A549 (cell line): Measurements from ENCODE around the gene PRAC1.

Experiments used
- POLR2A ChIP-seq: IDR thresholded peaks from 2 replicates; pipeline ENCODE4 v1.6.1; 2012; ENCODE audit warnings: mild to moderate bottlenecking, low read length
- TF ChIP-seq, protein P1 (sequence below): IDR thresholded peaks from 2 replicates; pipeline ENCODE4 v1.6.1; 2012
- TF ChIP-seq, protein P2 (sequence below): fragments of >200 bp; sonication (Bioruptor Twin); formaldehyde crosslinking; IDR thresholded peaks from 3 replicates; pipeline ENCODE4 v1.5.1; 2016

DNA sequence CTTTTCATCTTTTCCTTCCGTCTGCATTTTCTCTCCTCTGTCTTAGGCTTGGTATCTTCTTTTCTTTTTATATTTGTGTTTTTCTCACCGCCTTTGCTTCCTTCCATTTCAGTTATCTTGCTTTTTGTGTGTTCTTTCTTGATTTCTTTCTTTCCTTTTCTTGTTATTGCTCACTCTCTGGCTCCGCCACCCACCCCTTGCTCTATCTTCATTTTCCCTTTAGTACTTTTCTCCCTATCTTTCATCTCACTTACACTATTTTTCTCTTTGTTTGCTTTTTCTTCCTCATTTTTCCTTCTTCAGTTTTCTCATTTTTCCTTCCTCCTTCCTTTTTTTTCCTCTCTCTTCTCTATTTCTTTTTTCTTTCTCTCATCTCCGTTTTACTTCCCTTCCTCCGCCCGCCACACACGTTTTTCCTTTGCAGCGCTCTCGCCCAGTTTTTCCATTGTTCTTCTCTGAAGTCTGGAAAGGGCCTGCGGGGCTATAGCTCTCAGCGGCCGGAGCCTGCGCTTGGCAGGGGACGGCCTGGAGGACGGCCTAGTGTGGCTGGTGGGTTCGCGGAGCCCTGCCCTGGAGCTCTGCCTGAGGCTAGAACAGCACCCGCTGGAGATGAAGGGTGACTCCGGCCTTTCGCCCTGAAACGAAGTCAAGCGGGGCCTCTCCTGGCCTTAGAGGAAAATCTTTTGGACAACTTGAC, 11.5 kb upstream of the PRAC1 start:
- TF ChIP-seq, protein P1, sequence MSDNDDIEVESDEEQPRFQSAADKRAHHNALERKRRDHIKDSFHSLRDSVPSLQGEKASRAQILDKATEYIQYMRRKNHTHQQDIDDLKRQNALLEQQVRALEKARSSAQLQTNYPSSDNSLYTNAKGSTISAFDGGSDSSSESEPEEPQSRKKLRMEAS: no peak
- TF ChIP-seq, protein P2, sequence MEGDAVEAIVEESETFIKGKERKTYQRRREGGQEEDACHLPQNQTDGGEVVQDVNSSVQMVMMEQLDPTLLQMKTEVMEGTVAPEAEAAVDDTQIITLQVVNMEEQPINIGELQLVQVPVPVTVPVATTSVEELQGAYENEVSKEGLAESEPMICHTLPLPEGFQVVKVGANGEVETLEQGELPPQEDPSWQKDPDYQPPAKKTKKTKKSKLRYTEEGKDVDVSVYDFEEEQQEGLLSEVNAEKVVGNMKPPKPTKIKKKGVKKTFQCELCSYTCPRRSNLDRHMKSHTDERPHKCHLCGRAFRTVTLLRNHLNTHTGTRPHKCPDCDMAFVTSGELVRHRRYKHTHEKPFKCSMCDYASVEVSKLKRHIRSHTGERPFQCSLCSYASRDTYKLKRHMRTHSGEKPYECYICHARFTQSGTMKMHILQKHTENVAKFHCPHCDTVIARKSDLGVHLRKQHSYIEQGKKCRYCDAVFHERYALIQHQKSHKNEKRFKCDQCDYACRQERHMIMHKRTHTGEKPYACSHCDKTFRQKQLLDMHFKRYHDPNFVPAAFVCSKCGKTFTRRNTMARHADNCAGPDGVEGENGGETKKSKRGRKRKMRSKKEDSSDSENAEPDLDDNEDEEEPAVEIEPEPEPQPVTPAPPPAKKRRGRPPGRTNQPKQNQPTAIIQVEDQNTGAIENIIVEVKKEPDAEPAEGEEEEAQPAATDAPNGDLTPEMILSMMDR: no peak
- no peak for TF ChIP-seq POLR2A
